ENCODE results near the gene GPC6.

GPC6 gene

GRCh38 chr13:94199135-94199534 is 972.5 kb downstream of the GPC6 start:
- H3K27me3 ChIP-seq (ENCODE audit: insufficient read depth, poor library complexity, severe bottlenecking): peaks cover 3% of the 10 kb centered on the region
- TF ChIP-seq POLR2AphosphoS5 (IDR thresholded peaks at IDR 0.05; ENCODE audit: low read depth) (no peak), SPI1 (IDR thresholded peaks at IDR 0.05; ENCODE audit: borderline replicate concordance, low read depth) (no peak), CTCF (IDR thresholded peaks at IDR 0.05; ENCODE audit: insufficient read depth, low read length) (no peak), GABPA (IDR thresholded peaks at IDR 0.05; ENCODE audit: low read depth) (no peak), REST (IDR thresholded peaks at IDR 0.05; ENCODE audit: insufficient replicate concordance, low read depth) (no peak)
- no peak overlapping the region for H3K27ac ChIP-seq (replicated peaks)
- no peak for DNase-seq (ENCODE audit: low read depth in 1 of 2, low spot score in 1 of 2)
- H3K4me3 ChIP-seq (replicated peaks; ENCODE audit: insufficient read depth, low read length): no peak overlapping the region

GRCh38 chr13:94201022-94201421 is 974.4 kb downstream of the GPC6 start:
- TF ChIP-seq SPI1 (IDR thresholded peaks at IDR 0.05; ENCODE audit: borderline replicate concordance, low read depth) (no peak), POLR2AphosphoS5 (IDR thresholded peaks at IDR 0.05; ENCODE audit: low read depth) (no peak), CTCF (IDR thresholded peaks at IDR 0.05; ENCODE audit: insufficient read depth, low read length) (no peak), REST (IDR thresholded peaks at IDR 0.05; ENCODE audit: insufficient replicate concordance, low read depth) (no peak), GABPA (IDR thresholded peaks at IDR 0.05; ENCODE audit: low read depth) (no peak)

GRCh38 chr13:94204163-94204562 is 977.6 kb downstream of the GPC6 start:
- H3K27me3 ChIP-seq (ENCODE audit: insufficient read depth, poor library complexity, severe bottlenecking): no peaks in the 10 kb centered on the region
- H3K27ac ChIP-seq (replicated peaks): no peak overlapping the region
- no peak for DNase-seq (ENCODE audit: low read depth in 1 of 2, low spot score in 1 of 2)
- TF ChIP-seq POLR2AphosphoS5 (IDR thresholded peaks at IDR 0.05; ENCODE audit: low read depth): no peak
- no peak for TF ChIP-seq REST (IDR thresholded peaks at IDR 0.05; ENCODE audit: insufficient replicate concordance, low read depth)
- no peak for TF ChIP-seq SPI1 (IDR thresholded peaks at IDR 0.05; ENCODE audit: borderline replicate concordance, low read depth)
- no peak for TF ChIP-seq GABPA (IDR thresholded peaks at IDR 0.05; ENCODE audit: low read depth)
- no peak for TF ChIP-seq CTCF (IDR thresholded peaks at IDR 0.05; ENCODE audit: insufficient read depth, low read length)
- no peak overlapping the region for H3K4me3 ChIP-seq (replicated peaks; ENCODE audit: insufficient read depth, low read length)

More at GRCh38 chr13:94201022-94201421, 974.4 kb downstream of the GPC6 start:
- Histone ChIP-seq H3K27ac (replicated peaks) (no peak overlapping the region), H3K27me3 (ENCODE audit: insufficient read depth, poor library complexity, severe bottlenecking) (peaks cover 3% of the 10 kb centered on the region), H3K4me3 (replicated peaks; ENCODE audit: insufficient read depth, low read length) (no peak overlapping the region)
- no peak for DNase-seq (ENCODE audit: low read depth in 1 of 2, low spot score in 1 of 2)

All from HL-60 (cell line).